GM18520 (cell line): Measurements from ENCODE around the gene IRF4.

Source experiments
- ATAC-seq: cut with Tn5 transposase; IDR thresholded peaks from one replicate; pipeline ENCODE4 v1.9.1; 2021; ENCODE audit not compliant: unreplicated experiment

The IRF4 gene

DNA sequence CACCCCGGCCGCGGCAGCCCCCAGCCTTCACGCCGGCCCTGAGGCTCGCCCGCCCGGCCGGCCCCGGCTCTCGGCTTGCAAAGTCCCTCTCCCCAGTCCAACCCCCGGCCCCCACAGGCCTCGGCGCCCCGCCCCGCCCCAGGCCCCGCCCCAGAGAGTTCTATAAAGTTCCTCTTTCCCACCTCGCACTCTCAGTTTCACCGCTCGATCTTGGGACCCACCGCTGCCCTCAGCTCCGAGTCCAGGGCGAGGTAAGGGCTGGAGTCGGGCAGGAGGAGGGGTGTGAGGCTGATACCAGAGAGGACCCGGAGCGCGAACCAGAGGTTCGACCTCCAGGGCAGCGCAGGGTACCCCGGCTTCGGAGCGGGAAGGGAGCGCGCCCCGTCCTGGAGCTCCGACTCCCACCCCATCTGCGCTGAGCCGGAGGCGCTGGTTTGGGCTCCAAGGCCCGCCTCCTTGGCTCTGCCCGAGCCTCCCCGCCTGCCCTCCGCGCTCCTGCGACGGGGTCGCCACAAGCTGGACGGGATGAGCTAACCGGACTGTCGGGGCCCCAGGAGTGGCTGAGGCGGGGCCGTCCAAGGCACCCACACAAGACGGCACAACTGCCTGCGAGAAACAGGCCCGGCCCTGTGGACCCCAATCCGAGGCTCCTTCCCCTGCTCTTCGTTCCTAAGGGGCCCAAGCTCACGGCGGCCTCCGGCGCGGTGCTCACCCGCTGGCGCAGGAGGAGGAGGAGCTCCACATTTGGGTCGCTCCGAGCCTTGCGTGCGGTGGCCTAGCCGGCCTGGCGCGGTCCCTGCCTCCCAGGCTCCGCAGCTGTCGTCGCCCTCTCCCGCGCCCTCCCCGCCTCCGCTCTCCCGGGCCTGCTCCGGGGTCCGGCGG lies at the start of gene IRF4:
Gene IRF4 (plus strand): TSS at position 194 of the 882 bp plus-strand sequence. CDS start 1,401 bp downstream, outside the sequence.
- ATAC-seq: peak; percentile 25

DNA sequence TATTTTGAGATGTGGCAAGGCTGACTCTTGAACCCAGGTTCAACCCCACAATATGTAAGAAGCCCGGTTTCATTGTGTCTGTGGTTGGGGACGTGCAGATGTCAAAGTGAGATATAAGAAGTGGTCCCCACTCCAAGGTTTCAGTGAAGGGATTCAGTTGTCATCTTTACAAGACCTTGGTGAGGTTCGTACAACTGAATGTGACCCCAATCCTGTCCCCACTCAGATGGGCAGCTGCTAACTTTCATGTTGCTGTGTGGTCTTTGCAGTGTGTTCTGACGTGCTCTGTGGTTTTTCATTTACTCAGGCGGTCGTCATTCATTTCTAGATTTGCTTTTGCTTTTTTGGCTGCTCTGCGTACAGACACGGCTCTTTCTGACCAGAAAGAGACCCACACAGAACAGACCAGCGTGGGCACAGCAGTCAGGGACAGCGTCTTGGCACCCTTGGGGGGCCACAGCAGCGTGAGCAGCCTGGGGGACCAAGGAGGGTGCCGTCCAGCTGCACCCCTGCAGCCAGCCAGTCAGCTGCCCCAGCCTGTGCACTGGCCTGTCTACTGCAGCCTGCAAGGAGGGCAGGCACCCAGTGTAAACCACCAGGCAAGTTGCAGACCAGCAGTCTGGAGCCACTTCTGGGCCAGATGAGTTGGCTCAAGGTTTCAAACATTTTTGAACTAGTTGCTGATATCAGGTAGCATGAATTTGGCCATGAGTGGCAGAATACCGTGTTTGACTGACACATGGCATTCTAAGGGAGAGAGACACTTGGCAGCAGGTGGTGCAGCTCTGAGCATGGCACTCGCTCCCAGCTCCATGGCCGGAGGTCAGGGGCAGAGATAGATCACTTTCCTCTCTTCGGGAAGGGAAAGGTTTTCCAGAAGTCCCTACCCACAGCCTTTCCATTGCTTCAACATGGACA lies 49.4 kb upstream of the IRF4 start:
- peak; percentile 33 for ATAC-seq

DNA sequence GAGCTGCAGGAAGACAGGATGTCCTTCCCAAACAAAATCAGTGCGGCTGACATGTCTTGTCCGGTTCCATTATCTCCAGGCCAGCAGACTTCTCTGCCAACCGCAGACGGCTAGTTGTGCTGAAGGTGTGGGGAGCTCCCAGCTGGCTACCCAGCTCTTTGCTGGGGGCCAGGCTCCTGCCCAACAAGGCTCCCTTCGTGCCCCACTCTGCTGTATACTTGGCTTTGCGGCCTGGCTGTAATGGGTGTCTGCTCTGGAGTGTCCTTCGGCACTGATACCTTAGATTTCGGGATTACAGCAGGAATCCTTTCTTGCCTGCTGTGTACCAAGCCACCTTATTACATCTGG lies 48.7 kb upstream of the IRF4 start:
- ATAC-seq: no peak

DNA sequence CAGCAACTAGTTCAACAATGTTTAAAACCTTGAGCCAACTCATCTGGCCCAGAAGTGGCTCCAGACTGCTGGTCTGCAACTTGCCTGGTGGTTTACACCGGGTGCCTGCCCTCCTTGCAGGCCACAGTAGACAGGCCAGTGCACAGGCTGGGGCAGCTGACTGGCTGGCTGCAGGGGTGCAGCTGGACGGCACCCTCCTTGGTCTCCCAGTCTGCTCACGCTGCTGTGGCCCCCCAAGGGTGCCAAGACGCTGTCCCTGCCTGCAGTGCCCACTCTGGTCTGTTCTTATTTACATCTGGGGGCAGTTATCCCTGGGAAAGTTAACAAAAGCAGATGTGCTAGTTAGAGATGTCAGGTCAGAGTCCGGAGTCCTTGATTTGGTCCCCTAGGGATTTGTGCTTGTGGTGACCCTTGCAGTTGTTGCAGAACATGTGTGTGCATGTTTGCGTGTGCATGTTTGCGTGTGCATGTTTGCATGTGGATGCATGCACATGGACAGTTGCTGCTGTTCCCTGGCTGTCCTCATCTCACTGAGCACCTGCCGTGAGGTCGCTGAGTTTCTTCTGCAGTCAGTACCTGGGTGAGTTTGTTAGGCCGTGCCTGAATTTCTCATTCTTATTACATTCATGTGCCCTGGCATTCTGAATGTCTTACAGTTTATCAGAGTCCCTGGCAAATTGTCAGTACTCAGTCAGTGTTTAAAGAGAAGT lies 48.2 kb upstream of the IRF4 start:
- ATAC-seq: no peak

DNA sequence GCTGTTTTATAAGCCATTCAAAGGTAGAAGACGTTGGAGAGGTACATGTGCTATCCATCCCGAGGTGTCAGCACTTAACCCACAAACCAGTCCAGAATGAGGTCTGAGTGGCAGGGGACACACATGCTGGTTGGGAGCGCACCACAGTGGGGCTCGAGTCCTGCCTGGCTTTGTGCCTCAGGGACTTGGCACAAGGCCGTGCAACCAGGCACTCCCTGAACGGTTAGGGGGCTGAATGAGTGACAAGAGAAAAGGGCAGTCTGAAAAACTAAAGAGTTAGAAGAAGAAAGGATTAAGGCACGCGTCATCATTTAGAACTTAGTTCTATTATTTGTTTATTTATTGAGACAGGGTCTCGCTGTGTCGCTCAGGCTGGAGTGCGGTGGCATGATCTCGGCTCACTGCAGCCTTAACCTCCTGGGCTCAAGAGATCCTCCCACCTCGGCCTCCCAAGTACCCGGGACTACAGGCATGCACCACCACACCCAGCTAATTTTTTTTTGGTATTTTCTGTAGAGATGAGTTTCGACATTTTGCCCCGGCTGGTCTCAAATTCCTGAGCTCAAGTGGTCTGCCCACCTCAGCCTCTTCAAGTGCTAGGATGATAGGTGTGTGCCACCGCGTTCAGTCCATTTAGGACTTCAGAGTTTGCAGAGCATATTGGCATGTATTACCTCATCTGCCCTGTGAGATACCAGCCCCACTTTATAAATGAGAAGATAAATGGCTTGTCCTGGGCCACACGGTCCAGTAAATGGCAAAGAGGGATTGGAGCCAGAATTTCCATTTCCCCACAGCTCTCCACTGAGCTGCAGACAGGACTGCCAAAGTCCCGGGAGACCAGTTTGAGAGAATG lies 47.4 kb upstream of the IRF4 start:
- no peak for ATAC-seq

DNA sequence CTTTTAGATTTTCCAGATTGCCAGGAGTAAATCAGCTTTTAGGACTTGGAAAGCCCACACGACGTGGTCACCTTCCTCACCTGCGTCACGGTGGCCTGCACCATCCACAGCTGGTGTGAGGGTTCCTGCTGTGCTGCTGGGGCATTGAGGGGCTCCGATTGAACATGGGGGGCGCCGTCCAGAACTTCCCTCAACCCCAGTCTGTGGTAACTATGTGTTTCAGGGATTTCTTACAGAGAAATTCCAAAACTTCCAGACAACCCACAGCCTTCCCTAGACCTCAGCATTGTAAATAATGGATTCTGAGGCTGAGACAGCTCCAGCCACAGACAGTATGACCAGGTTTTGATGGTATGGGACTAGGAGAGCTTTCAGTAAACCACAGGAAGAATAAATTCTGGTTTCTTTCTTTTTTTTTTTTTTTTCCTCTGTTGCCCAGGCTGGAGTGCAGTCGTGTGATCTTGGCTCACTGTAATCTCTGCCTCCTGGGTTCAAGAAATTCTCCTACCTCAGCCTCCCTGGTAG lies 46.7 kb upstream of the IRF4 start:
- ATAC-seq: no peak

DNA sequence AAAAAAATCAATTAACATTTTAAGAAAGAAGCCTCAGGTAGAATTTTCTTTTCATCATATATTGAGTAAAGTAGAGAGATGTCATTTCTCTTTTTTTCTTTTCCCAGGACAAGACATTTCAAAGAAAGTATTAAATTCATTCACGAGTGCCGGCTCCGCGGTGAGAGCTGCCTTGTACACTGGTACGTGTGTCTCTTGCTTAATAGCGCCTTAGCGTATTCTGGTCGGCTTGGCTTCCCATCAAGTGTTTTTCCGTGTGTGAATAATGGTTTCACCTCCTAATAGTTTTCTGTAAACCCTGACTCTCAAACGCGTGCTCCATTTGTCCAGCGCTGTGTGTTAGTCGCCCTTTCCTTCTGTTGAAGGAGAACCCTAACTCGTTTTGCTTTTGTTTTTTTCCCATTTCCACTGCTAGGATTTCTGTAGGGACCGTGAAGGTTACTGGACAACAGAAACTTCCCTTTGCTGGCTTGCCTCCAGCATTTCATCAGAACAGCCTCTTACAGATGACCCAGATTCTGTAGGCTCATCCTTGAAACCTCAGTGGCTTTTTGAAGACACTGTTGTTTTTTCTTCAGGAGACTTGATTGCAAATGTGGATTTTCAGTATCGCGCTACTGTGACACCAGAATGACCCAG lies 45.7 kb upstream of the IRF4 start:
- no peak for ATAC-seq

DNA sequence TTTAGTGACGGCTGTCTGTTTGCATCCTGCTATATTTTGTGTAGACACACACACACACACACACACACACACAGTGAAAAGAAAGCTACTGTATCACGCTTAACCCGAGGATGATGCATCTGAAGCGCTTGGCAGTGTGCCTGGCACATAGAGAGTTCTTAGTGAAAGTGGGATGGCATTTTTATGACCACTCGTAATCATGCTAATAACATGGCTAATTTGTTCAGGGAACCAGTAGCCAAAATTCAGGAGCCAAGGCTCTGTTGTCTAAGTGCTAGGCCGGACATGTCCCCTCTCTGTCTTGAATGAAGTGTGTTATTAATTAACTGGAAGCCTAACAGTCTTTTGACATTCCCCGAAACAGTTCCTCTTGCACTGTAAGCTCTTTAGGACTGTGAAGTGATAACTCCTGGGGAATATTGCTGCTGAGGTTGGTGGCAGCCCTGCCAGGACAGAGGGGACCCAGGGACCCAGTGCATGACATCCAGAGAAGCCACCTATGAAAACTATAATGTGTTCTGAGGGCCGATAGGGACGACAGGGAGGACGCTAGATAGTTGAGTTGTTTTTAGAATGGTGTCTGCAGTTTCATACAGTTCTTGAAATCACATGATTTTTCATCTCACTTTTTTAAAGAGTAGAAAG lies 45.0 kb upstream of the IRF4 start:
- no peak for ATAC-seq

DNA sequence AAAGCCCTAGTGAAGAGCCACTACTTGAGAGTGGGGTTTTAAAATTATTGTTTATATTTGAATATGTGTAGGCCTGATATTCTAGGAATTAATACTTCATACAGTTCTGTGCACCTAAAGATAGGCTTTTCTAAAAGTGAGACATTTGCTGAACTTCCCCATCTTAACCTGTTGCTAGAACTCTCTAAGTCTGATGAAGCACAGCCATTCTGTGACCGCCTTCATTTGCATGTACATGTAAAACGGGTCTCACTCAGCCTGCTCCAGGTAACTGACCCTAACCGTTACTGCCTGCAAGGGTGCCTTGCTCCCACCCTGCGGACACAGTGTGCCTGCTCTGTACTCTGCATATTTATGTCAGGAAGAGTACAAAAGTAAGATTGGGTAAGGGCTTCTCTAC lies 44.3 kb upstream of the IRF4 start:
- peak; percentile 55 for ATAC-seq

DNA sequence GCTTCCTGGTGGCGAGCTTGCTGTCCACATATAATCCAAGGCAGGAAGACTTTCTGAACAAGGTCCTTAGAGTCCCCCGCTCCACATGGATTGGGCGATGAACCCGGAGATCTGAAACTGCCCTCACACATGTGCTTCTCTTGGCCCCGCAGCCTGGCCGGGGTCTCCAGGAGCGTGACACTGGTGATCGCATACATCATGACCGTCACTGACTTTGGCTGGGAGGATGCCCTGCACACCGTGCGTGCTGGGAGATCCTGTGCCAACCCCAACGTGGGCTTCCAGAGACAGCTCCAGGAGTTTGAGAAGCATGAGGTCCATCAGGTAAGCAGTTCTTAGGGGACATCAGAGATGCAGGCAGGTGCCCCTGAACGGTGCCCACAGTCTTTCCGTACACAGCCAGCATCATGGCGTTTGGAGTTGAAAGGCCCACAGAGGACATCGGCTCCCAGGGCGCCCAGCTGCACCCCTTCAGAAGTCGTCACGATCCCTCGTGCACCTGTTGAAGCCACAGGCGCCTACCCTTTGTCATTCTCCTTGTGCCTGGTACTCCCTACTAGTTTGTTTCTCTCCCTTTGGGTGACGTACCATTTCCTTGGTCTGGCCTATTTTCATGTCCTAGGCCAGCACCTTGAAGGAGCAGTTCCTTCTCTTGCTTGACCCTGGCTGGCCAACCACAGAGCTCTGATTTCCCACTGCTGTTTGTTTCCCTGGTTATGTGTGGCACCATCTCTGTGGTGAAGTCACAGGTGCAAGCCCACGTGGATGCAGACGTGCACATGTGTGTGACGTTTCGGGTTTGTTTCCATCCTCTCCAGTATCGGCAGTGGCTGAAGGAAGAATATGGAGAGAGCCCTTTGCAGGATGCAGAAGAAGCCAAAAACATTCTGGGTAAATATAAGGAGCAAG lies 43.3 kb upstream of the IRF4 start:
- no peak for ATAC-seq

DNA sequence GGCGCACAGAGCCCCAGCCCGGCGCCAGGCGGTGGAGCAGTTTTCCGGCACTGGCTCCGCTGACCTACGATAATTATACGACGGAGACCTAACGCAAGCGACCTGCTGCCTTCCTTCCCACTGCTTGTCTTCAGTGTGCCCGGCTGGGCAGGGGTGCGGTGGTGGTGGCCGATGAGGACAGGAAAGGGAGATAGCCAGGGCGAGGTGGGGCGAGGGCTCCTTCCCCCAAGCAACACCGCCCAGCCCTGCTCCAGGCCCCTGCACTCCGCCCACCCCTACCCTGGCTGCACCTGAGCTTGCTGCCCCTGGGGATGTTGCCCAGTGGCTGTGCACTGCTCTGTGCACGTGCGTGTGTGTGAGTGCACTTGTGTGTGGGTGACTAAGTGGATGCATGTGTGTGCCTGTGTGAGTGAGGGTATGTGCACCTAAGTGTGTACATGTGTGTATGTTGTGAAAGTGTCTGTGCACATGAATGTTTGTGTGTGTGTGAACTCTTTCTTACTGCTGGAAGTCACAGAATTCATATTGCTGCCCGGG lies 42.6 kb upstream of the IRF4 start:
- no peak for ATAC-seq

DNA sequence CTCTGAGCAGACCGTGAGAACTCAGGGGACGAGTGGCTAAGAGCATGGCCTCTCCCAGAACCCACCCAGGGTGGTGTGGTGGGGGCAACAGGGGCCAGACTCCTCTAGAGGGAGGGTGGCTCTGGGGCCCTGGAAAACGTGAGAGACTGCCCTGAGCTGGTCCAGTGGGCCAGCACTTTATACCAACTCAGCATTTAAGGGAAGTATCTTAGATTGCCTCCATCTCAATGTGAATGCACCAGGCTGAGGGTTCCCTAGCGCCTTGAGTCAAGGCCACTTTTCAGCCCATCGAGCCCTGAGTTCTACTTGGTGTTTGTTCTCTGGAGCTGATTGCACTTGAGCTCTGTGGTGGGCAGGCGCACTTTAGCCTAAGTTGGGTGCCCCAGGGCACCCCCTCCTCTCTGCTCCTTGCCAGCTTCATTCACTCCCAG lies 42.0 kb upstream of the IRF4 start:
- ATAC-seq: no peak

DNA sequence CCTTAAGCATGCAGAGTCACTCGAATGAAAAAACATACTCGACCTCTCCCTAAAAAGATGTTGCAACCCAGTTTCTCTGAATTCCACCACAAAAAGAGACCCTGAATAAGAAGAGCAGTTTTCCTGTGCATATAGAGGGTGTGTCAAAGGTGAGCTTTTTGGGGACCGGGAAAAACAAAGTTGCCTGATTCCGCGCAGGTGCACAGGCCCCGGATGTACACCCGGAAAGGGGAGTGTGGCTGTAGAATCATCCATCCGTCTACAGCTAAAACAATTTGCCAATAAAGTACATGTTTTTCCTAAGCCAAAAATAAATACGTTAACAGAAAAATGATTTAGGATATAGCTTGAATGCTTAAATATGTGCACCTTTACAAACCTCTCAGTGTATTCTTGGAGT lies 41.2 kb upstream of the IRF4 start:
- no peak for ATAC-seq

DNA sequence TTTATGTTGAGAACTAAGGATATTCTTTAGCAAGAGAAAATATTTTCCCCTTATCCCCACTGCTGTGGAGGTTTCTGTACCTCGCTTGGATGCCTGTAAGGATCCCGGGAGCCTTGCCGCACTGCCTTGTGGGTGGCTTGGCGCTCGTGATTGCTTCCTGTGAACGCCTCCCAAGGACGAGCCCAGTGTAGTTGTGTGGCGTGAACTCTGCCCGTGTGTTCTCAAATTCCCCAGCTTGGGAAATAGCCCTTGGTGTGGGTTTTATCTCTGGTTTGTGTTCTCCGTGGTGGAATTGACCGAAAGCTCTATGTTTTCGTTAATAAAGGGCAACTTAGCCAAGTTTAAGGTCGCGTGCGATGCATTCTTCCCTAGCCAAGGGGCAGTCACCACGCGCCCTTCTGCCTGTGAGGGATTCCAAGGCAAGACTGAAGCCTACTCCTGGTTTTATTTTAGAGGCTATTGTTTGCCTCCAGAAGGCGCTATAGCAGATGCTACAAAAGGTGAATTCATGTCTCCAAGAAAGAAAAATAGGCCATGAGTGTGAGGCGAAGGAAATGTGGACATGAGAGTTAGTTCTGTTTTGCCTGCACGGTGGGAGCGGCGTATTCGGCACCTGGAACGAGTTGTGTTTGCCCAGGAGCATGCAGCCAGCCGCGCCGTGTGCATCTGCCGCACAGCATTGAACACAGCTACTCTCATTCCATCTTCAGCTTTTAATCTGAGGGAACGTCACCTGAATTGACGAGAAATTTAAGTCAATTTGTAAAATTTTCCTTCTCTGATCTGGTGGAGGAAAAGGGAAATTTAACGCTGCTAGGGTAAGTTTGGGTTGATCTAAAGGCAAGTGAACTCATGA lies 40.3 kb upstream of the IRF4 start:
- ATAC-seq: no peak

DNA sequence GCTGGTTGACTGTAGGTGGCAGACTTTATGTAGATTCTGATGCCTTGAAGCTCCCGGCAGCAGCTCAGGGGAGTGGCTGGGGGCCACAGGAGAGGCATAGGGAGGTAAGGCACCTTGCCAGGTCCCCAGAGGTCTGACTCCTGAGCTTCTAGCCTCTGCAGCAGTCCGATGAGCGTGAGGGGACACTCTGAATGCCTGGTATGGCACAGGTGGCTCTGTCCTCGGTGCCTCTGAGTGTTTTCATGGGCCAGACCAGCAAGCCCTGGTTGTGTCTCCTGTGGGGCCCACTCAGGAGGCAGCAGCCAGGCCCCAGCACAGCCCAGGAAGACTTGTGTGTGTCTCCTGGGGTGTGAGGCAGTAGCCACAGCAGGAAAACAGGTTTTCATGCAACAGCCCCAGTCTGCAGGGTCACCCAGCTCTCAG lies 39.7 kb upstream of the IRF4 start:
- ATAC-seq: no peak

DNA sequence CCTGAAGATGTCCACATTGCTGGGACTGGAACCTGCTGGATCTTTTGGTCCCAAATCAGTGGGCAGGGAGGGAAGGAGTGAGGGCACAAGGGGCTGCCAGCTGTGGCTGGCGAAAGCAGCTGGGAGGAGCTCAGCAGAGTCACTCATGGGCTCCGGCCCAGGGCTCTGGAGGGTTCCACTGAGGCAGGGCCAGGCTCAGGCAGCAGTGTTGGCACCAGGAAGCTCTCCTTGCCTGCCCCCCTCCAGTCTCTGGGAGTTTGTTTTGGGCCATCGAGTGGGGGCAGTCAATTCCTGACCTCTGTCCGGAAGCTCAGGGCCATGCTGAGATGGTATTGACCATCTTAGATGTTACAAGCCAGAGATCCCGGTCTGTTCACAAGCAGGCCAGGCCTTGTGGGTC lies 39.1 kb upstream of the IRF4 start:
- no peak for ATAC-seq

DNA sequence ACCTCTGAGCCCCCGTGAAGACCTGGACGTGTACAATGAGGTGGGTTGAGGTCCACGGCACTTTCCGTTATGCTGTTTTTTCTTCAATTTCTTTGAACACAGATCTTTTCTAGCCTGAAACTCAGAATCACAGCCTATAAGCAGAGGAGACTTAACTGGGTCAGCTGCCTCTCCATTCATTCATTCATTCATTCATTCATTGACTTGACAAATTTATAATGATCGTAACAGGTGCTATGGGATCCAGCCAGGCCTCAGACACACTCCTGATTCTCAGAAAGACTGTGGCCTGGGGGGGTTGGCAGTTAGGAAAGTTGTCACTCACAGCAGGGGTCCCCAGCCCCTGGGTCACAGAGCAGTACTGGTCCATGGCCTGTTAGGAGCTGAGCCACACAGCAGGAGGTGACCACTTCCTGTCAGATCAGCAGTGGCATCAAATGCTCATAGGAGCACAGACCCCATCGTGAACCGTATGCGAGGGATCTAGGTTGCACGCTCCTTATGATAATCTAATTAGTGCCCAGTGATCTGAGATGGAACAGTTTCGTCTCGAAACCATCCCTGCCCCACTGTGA lies 38.6 kb upstream of the IRF4 start:
- ATAC-seq: no peak
